Stimulated activated CD8-positive, alpha-beta memory T cell treated with anti-CD3 and anti-CD28 coated beads, Interleukin-4, amount 100 ng/mL, for 4 hours (primary cell): ENCODE measurements around the gene CLC.
"Not testable (repeated sequence)": the region's sequence is repeated elsewhere in the genome, so short reads cannot be mapped to it uniquely, and the experiment has no call there.

Experiments
- DNase-seq, 2 donors: peaks; one replicate each; pipeline ENCODE4 v3.0.0-alpha.2; 2020; ENCODE audit warnings: low read depth in 2 of 2, low spot score in 1 of 2

Gene CLC

GRCh38 chr19:39731685-39732084 lies 6.1 kb downstream of the CLC start:
- no peak for DNase-seq

- no peak for DNase-seq
Measured at GRCh38 chr19:39729594-39729993, 8.2 kb downstream of the CLC start.

GRCh38 chr19:39728040-39728439 lies 9.8 kb downstream of the CLC start:
- no peak for DNase-seq

GRCh38 chr19:39727070-39727800 lies 10.6 kb downstream of the CLC start:
- DNase-seq = no peak

- no peak for DNase-seq
Measured at GRCh38 chr19:39725995-39726394, 11.8 kb downstream of the CLC start.

- not testable (repeated sequence) for DNase-seq
Measured at GRCh38 chr19:39720144-39720543, 17.7 kb downstream of the CLC start.

GRCh38 chr19:39710333-39710890 lies 27.4 kb downstream of the CLC start:
- DNase-seq = no peak

- DNase-seq = no peak
Measured at GRCh38 chr19:39709026-39709872, 28.6 kb downstream of the CLC start.

GRCh38 chr19:39708594-39708993 lies 29.2 kb downstream of the CLC start:
- DNase-seq = no peak

- DNase-seq = no peak
Measured at GRCh38 chr19:39705578-39706188, 32.1 kb downstream of the CLC start.

GRCh38 chr19:39704181-39705044 lies 33.4 kb downstream of the CLC start, which contains the start of gene LGALS14:
TSS of gene LGALS14 (plus strand) at chr19:39704481. CDS start at chr19:39704529, 48 bp downstream.
- DNase-seq = no peak

- DNase-seq = no peak
Measured at GRCh38 chr19:39701291-39701690, 36.5 kb downstream of the CLC start.

- no peak for DNase-seq
Measured at GRCh38 chr19:39698535-39698934, 39.3 kb downstream of the CLC start.

- no peak for DNase-seq
Measured at GRCh38 chr19:39696387-39696786, 41.4 kb downstream of the CLC start.

- DNase-seq = no peak
Measured at GRCh38 chr19:39695759-39696158, 42.1 kb downstream of the CLC start.

- no peak for DNase-seq
Measured at GRCh38 chr19:39692822-39693221, 45.0 kb downstream of the CLC start.

- DNase-seq = no peak
Measured at GRCh38 chr19:39692166-39692565, 45.7 kb downstream of the CLC start.

GRCh38 chr19:39688637-39689036 lies 49.2 kb downstream of the CLC start:
- not testable (repeated sequence) for DNase-seq

GRCh38 chr19:39686739-39687138 lies 51.1 kb downstream of the CLC start:
- no peak for DNase-seq

- no peak for DNase-seq
Measured at GRCh38 chr19:39684267-39684666, 53.6 kb downstream of the CLC start.

- DNase-seq = no peak
Measured at GRCh38 chr19:39681416-39681815, 56.4 kb downstream of the CLC start.
